A673 (cell line): ENCODE data around the gene GRIK1. TPM values are rescaled to one million over a fixed set of nuclear protein-coding genes. Genes with fewer than 3 reads are reported as not detected.
A peak's percentile ranks its signal among the peaks of the same experiment; 100 is the strongest.

Experiments
- BruUV-seq: library from RNA; stranded (reverse); fragments of 400-500 nt; replicated peaks from 2 replicates; lab custom pipeline; 2021; lab: Mats Ljungman, UMichigan
- CTCF ChIA-PET: fragments of 300-600 bp; sonication (Branson Sonifier 250); formaldehyde crosslinking; loops from one replicate; lab custom pipeline; 2022; ENCODE audit warnings: antibody characterized with exemption; lab: Charles Lee
- POLR2A ChIA-PET: fragments of 300-600 bp; sonication (Branson Sonifier 250); formaldehyde crosslinking; loops from one replicate; lab custom pipeline; 2022; ENCODE audit warnings: antibody characterized with exemption; ENCODE audit not compliant: low non-redundant PET; lab: Charles Lee
- DNase-seq: peaks from one replicate; pipeline ENCODE4 v3.0.0-alpha.2; 2015; ENCODE audit warnings: low spot score
- H3K27ac ChIP-seq: fragments of 200-600 bp; sonication (generic); 2 replicates; pipeline ENCODE4 v1.5.1; 2016; ENCODE audit warnings: mixed run types, low read depth, mild to moderate bottlenecking, mixed read lengths, antibody characterized with exemption, low read length; ENCODE audit not compliant: poor library complexity, severe bottlenecking
- H3K27me3 ChIP-seq: fragments of 200-600 bp; sonication (generic); replicated peaks from 2 replicates; pipeline ENCODE4 v1.6.1; 2017; ENCODE audit warnings: mixed run types, low read depth, mild to moderate bottlenecking, mixed read lengths, antibody characterized with exemption, low read length; ENCODE audit not compliant: insufficient read depth, poor library complexity
- H3K36me3 ChIP-seq: fragments of 200-600 bp; sonication (generic); 2 replicates; pipeline ENCODE4 v1.6.1; 2016; ENCODE audit warnings: mixed run types, mild to moderate bottlenecking, mixed read lengths, antibody characterized with exemption, low read length; ENCODE audit not compliant: insufficient read depth, poor library complexity, severe bottlenecking
- H3K4me1 ChIP-seq: fragments of 200-600 bp; sonication (generic); 2 replicates; pipeline ENCODE4 v1.6.1; 2017; ENCODE audit warnings: mixed run types, mild to moderate bottlenecking, mixed read lengths, antibody characterized with exemption, low read length; ENCODE audit not compliant: insufficient read depth, poor library complexity, severe bottlenecking
- H3K4me3 ChIP-seq: fragments of 200-600 bp; sonication (generic); 2 replicates; pipeline ENCODE4 v1.5.1; 2016; ENCODE audit warnings: low read depth, mixed run types, mild to moderate bottlenecking, mixed read lengths, low read length; ENCODE audit not compliant: poor library complexity, severe bottlenecking
- H3K9me3 ChIP-seq: fragments of 200-600 bp; sonication (generic); 2 replicates; pipeline ENCODE4 v1.6.1; 2016; ENCODE audit warnings: mixed run types, low read depth, mild to moderate bottlenecking, mixed read lengths, antibody characterized with exemption, low read length; ENCODE audit not compliant: poor library complexity, severe bottlenecking
- EZH2 ChIP-seq: fragments of 200-600 bp; sonication (generic); IDR thresholded peaks from 2 replicates; pipeline ENCODE4 v1.6.1; 2017; ENCODE audit warnings: borderline replicate concordance, low read depth, mild to moderate bottlenecking, mixed read lengths, antibody characterized with exemption, low read length; ENCODE audit not compliant: poor library complexity, severe bottlenecking
- intact Hi-C: fragments of 100-400 bp; cut with micrococcal nuclease; formaldehyde crosslinking; loops from one replicate; pipeline ENCODE4 v1.10.0; 2022; ENCODE audit not compliant: unreplicated experiment
- total RNA-seq: library from RNA; stranded (reverse); gene quantifications from 2 replicates; pipeline ENCODE4 v1.2.3, GENCODE V29; 2021
- TF ChIP-seq, protein P1 (sequence below): fragments of 300-800, 200-600 bp; sonication (generic); conservative IDR thresholded peaks from 2 replicates; pipeline ENCODE4 v1.5.1; 2017; ENCODE audit warnings: low read depth, mild to moderate bottlenecking, antibody characterized with exemption, low read length, moderate library complexity, mixed read lengths

GRIK1 gene
- total RNA-seq, 1 experiment from 2014 or later, result 0.67 TPM

DNA sequence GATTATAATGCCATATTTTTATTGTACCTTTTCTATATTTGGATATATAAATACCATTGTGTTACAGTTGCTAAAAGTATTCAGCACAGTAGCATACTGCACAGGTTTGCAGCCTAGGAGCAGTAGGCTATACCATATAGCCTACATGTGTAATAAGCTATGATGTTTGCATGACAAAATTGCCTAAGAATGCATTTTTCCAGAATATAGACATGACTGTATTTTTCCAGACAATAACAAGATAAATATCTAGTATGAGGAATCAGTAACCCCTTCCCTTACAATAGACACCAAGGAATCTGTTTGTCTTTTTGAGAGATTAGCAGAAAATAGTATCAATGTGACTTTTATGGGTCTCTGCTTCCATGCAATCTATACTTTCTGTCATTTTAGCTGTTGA is 228.6 kb downstream of the GRIK1 start:
- intact Hi-C loops, result loop anchor here (10.0 kb wide), 1 partner anchor 506 kb away; no protein-coding TSS in a partner anchor
- no TSS peak for BruUV-seq

DNA sequence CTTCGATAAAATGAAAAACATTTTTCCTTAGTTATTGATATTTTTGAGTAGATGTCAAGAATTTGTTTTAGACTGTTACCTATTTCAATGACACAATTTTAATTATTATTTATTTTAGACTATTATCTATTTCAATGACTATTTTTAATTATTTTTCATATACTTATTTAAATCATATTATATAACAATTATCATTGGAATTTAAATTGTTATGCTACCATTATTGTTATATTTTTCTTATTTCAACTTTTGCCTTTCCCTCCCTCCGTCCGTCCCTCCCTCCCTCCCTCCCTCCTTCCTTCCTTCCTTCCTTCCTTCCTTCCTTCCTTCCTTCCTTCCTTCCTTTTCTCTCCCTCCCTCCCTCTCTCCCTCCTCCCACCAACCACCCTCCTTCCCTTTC is 229.3 kb downstream of the GRIK1 start:
- Histone ChIP-seq H3K4me1 (peaks cover 42% of the 10 kb centered on the region), H3K27me3 (no peaks in the 10 kb centered on the region), H3K4me3 (no peak overlapping the region), H3K36me3 (no peaks in the 10 kb centered on the region), H3K27ac (peak overlapping the region; percentile 75), H3K9me3 (no peaks in the 10 kb centered on the region)
- no TSS peak for BruUV-seq
- intact Hi-C loops, result loop anchor here (10.0 kb wide), 1 partner anchor 506 kb away; no protein-coding TSS in a partner anchor
- peak; percentile 79 for DNase-seq
- CTCF ChIA-PET, result interaction anchor here (0.6 kb wide), 1 partner anchor 231 kb away, joined by 3 read pairs; no protein-coding TSS in a partner anchor
- POLR2A ChIA-PET, result no interaction called here
- TF ChIP-seq EZH2, result no peak
- TF ChIP-seq, protein P1, sequence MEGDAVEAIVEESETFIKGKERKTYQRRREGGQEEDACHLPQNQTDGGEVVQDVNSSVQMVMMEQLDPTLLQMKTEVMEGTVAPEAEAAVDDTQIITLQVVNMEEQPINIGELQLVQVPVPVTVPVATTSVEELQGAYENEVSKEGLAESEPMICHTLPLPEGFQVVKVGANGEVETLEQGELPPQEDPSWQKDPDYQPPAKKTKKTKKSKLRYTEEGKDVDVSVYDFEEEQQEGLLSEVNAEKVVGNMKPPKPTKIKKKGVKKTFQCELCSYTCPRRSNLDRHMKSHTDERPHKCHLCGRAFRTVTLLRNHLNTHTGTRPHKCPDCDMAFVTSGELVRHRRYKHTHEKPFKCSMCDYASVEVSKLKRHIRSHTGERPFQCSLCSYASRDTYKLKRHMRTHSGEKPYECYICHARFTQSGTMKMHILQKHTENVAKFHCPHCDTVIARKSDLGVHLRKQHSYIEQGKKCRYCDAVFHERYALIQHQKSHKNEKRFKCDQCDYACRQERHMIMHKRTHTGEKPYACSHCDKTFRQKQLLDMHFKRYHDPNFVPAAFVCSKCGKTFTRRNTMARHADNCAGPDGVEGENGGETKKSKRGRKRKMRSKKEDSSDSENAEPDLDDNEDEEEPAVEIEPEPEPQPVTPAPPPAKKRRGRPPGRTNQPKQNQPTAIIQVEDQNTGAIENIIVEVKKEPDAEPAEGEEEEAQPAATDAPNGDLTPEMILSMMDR, result no peak

More for the DNA sequence above, 228.6 kb downstream of the GRIK1 start:
- peak; percentile 53 for DNase-seq
- CTCF ChIA-PET, result interaction anchor here (0.6 kb wide), 1 partner anchor 232 kb away, joined by 3 read pairs; no protein-coding TSS in a partner anchor
- no peak overlapping the region for H3K4me3 ChIP-seq
- H3K9me3 ChIP-seq, result peaks cover 1% of the 10 kb centered on the region
- no peak for TF ChIP-seq EZH2
- POLR2A ChIA-PET, result no interaction called here
- peaks cover 42% of the 10 kb centered on the region for H3K4me1 ChIP-seq
- no peaks in the 10 kb centered on the region for H3K27me3 ChIP-seq
- peak overlapping the region; percentile 75 for H3K27ac ChIP-seq
- H3K36me3 ChIP-seq, result no peaks in the 10 kb centered on the region

DNA sequence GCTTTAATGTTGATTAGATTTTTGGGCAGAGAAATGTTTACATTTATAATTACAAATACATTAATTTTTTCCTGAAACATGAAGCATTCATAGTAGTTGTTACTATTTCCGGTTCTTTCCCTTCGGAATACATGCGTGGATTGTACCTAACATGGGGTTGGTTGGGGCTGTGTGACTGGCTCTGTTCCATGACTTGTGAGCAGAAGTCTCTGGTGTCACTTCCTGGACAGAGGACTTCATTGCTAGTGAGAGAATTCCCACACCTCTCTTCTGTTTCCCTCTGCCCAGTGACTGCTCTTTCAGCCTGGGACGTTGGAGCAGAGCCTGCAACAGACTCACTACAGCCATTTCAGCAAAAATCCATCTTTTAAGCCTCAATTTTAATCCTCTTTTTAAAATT is 231.4 kb downstream of the GRIK1 start:
- no peak for DNase-seq
- H3K36me3 ChIP-seq, result no peaks in the 10 kb centered on the region
- TF ChIP-seq EZH2, result no peak
- TF ChIP-seq, protein P1, result no peak
- ChIA-PET CTCF (no interaction called here), POLR2A (no interaction called here)
- H3K27me3 ChIP-seq, result no peaks in the 10 kb centered on the region
- H3K4me1 ChIP-seq, result peaks cover 36% of the 10 kb centered on the region
- peak overlapping the region; percentile 17 for H3K27ac ChIP-seq
- intact Hi-C loops, result no loop called here
- no peaks in the 10 kb centered on the region for H3K9me3 ChIP-seq
- no peak overlapping the region for H3K4me3 ChIP-seq
- no TSS peak for BruUV-seq

DNA sequence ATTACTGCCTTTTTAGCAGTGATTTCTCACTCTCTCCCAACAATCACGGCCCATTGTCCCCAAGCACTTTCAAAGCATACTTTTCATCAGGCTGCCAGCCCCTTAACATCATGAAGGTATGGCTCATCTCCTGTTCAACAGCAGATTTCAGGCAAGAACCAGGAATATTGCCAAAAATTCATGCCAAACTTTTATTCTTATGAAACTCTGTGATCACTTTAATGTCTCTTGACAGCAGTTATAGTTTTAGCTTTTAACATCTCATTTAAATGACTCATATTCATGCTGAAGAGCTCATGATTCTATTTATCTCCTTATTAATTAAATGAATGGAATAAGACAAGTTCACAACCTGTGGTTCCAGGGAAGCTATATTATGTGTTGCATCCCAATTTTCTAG is 235.1 kb downstream of the GRIK1 start:
- no peak overlapping the region for H3K27ac ChIP-seq
- peaks cover 5% of the 10 kb centered on the region for H3K4me1 ChIP-seq
- POLR2A ChIA-PET, result no interaction called here
- CTCF ChIA-PET, result no interaction called here
- no peak for DNase-seq
- TF ChIP-seq, protein P1, result no peak
- TF ChIP-seq EZH2, result no peak
- no TSS peak for BruUV-seq
- H3K9me3 ChIP-seq, result no peaks in the 10 kb centered on the region
- no peaks in the 10 kb centered on the region for H3K36me3 ChIP-seq
- no peak overlapping the region for H3K4me3 ChIP-seq
- intact Hi-C loops, result no loop called here
- no peaks in the 10 kb centered on the region for H3K27me3 ChIP-seq
